ENCODE results near the gene CACNA1D.

DNA sequence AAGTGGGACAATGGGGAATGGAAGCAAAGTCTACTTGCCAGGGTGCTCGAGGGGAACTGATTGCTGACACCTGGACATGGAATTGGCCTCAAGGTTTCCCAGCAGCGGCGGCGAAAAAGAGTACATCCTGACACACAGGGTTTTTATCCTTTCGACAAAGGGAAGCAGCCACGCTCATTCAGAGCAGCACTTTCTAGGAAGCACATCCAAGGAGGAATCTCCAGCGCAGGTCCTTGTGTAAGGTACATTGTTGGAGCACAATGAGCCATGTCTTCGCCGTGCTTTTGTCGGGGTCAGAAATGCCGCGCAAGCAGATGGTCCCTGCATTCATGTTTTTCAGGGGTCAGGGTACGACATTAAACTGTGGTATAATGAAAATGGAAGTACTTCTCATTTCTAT, 16.8 kb downstream of the CACNA1D start:
- TF ChIP-seq, protein P1, sequence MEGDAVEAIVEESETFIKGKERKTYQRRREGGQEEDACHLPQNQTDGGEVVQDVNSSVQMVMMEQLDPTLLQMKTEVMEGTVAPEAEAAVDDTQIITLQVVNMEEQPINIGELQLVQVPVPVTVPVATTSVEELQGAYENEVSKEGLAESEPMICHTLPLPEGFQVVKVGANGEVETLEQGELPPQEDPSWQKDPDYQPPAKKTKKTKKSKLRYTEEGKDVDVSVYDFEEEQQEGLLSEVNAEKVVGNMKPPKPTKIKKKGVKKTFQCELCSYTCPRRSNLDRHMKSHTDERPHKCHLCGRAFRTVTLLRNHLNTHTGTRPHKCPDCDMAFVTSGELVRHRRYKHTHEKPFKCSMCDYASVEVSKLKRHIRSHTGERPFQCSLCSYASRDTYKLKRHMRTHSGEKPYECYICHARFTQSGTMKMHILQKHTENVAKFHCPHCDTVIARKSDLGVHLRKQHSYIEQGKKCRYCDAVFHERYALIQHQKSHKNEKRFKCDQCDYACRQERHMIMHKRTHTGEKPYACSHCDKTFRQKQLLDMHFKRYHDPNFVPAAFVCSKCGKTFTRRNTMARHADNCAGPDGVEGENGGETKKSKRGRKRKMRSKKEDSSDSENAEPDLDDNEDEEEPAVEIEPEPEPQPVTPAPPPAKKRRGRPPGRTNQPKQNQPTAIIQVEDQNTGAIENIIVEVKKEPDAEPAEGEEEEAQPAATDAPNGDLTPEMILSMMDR (conservative IDR thresholded peaks at IDR 0.05; ENCODE audit: low read depth, low read length), result no peak
- no peak for TF ChIP-seq EZH2 (IDR thresholded peaks at IDR 0.05; ENCODE audit: borderline replicate concordance, low read depth, low read length, poor library complexity, severe bottlenecking)

Data from A673 (cell line).